M059J (cell line): Measurements from ENCODE around the gene SLC6A6. TPM values are rescaled to one million over a fixed set of nuclear protein-coding genes. Genes with fewer than 3 reads are reported as not detected.

ENCODE experiments used
- DNase-seq: peaks from one replicate; pipeline ENCODE4 v3.0.0-alpha.2; 2012; ENCODE audit warnings: low read depth
- total RNA-seq: library from RNA; depleted of rRNA; stranded (reverse); fragments of >200 nt; shearing (Covaris generic); gene quantifications from 2 replicates; pipeline ENCODE4 v1.2.3, GENCODE V29; 2014

Gene SLC6A6
- total RNA-seq, 1 experiment from 2014 or later, result 43.3 TPM

DNA sequence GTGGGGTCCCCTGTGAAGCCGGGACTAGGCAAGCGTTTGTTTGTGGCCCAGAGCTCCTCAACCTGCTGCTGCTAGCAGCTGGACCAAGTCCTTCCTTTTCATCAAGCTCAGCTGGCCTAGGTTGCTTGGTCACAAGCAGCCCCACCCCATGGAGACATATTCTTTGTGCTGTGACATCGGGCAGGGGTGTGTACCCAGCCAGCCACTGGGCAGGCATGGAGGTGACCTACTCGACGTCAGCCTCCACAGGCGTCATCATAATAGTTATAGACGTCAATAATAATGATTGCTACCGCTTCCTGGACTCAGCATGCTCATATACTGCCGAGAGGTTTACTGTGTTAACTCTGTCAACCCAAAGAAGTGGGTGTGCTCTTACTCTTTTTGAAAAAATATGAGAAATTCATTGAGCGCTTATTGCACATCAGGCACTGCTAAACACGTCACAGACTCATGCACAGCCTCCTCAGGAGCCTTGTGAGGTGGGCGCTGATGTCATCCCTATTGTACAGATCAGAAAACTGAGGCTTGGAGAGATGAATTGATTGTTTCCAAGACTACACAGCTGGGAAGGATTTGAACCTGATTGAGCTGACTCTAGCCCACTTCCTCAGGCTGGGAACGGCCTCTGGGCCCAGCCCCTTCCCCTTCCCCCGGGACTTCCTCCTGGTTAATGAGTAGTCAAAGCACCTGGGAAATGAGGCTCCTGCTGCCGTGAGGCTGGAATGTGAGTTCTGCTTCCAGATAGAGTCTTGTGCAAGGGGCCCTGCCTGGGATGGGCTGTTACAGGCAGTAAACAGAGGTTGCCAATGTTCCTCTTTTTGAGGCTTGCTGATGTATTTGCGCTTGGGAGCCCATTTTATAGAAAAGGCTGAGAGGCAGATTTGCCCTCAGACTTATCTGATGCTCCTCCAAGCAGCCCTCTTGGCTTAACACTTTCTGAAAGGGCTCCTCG, 16.2 kb downstream of the SLC6A6 start:
- DNase-seq, result no peak

DNA sequence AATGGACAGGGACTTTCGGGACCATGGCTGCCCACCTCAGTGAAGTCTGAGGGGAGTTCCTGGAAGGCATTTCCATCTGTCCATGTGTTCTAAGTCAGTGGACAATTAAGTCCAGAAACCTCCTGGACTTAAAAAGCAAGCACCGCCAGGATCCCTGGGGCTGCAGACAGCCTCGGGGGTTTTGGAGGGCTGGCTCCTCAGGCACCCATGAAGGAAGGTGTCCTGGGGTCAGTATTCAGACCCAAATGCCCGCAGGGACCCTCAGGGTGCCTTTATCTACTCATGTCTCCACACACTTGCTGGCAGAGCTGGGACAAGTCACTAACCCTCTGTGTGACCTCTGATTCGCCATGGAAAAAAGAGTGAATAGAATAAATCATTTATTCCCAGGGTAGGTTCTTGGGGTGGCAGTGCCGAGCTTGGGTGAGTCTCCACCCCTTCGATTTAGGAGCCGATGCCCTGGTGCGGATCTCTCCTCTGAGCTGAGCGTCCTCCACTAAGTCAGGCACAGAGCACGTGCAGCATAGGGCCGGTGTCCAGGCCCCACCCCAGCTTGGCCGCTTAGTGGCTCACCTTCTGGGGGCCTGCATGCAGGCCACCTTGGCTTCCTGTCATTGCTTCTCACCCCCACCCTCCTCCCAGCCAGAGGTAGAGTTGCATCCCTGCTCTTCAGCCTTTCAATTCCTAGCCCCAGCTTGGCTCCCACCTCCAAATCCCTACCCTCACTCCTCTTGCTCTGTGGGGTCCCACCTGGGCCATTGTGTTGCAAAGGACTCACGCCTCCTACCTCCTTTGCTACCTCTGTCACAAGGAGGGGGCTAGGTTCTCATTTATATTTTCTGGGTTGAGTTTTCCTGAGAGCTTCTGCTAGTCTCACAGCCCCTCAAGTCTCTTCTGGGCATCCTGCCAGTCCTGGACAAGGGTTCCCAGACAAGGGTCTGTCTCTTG, 19.9 kb downstream of the SLC6A6 start:
- no peak for DNase-seq

DNA sequence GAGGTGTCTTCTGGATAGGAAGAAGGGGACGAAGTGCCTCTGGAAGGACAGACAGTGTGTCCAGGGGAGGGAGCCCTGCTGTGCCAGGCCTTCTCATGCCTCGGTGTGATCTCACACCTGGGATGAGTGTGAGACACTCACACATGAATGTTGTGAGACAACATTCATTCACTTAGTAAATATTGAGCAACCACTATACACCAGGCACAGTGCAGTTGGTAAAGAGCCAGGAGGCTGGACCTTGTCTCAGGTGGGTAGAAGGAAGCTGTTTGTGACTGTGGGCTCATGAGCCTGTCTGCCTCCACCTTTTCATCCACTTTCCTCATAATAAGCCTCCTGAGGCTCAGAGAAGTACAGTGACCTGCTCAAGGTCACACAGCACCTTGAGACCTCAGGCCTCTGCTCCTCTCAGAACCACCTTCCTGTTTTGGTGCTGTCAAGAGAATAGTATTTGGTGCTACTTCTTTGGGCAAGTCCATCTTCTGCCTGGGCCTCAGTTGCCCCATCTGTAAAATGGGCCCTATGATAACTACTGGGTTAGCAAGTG, 20.9 kb downstream of the SLC6A6 start:
- no peak for DNase-seq

- DNase-seq, result no peak
Observed at GRCh38 chr3:14423963-14424362, 21.6 kb downstream of the SLC6A6 start.

GRCh38 chr3:14424711-14425580, 22.5 kb downstream of the SLC6A6 start:
- peak; percentile 86 for DNase-seq

DNA sequence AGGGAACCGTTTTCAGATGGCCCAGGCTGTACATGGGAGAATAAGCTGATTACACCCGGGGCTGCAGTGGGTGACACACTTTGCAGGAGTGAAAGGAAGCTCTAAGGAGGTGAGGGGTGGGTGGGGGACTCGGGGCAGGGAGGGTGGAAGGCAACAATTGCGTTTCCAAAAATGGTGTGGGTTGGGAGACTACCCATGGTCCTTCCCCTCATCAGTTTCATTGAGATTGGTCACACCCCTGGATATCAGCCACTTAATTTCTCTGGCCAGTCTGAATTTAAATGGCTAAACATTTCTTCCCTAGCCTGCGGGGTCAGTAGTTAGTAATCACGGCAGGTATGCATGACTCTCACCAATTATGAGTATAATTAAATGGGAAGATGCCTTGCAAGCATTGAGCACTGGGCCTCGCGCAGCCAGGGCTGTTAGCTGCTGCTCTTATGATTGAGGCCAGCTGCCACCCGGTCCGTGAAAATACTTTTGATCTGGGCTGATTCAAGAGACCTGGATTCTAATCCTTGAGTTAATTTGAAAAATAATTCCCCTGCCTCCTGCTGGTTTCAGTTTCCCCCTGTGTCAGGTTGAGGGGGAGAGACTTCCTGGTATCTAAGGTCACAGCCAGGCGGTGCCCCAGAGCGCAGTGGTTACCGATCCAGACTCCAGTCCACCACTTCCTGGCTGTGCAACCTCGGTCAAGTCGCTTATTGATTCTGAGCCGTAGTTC, 23.3 kb downstream of the SLC6A6 start:
- DNase-seq, result peak; percentile 88

- no peak for DNase-seq
Observed at GRCh38 chr3:14426305-14426620, 23.9 kb downstream of the SLC6A6 start.

DNA sequence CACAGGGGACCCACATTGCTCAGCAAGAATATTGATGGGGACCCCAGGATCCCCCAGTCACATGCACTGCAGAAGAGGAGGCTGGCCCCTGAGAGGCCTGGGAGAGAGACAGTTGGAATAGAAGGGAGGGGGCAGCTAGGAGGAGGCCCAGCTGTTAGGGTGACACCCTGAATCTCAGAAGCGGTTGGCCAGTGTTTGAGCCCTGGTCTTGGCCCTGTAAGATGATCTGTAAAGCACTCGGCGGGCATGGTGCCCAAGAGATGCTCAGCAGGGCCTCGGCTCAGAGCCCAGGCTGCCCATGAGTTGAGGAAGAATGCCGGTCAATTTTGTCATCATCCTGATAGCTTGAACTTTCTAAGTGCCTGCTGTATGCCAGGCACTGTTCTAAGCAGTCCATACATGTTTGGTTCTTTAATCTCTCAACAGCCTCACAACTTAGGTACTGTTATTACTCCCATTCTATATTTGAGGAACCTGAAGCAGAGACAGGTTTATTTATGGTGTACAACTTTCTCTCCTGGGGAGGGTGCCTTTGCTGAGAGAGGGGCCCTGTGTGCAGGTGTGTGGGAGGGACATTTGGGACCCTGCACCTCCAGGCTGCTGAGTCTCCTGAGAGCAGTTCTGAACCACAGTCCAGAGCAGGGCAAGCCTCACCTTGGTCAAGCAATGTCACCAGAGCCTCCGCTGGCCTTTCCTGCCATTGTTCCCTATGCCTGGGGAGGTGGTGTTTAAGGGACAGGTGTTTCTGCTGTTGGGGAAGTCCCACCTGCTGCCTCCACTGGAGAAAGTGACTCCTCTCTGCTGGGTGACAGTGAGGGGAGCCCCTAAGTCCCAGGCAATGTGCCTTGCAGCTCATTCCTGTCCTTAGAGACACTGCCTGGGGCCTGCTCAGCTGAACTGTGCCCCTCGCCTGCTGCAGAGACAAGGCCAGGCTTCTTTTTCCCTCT, 26.0 kb downstream of the SLC6A6 start:
- DNase-seq, result peak; percentile 70

- DNase-seq, result no peak
Observed at GRCh38 chr3:14429237-14429636, 26.8 kb downstream of the SLC6A6 start.

GRCh38 chr3:14429640-14430039, 27.2 kb downstream of the SLC6A6 start:
- no peak for DNase-seq

DNA sequence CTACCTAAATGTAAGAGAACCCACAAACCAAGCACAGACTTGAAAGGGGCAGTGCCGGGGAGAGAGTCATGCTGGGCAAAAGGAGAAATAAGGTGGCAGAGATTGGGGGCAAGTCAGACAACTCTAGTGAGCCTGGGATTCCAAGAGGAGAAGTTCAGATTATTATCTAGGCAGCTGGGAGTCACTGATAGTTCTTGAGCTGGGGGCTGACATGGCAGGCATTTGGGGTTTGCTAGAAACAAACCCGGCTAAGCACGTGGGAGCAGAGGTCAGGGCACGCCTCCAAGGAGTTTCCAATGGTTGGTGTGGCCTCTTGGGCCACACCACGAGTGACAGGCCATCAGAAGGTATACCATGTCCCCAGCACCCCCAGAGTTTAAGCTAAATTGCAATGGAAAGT, 27.6 kb downstream of the SLC6A6 start:
- no peak for DNase-seq

GRCh38 chr3:14430706-14431451, 28.5 kb downstream of the SLC6A6 start:
- DNase-seq, result no peak

- no peak for DNase-seq
Observed at GRCh38 chr3:14431452-14431916, 29.1 kb downstream of the SLC6A6 start.

- DNase-seq, result peak; percentile 93
Observed at GRCh38 chr3:14431917-14432834, 29.8 kb downstream of the SLC6A6 start.

DNA sequence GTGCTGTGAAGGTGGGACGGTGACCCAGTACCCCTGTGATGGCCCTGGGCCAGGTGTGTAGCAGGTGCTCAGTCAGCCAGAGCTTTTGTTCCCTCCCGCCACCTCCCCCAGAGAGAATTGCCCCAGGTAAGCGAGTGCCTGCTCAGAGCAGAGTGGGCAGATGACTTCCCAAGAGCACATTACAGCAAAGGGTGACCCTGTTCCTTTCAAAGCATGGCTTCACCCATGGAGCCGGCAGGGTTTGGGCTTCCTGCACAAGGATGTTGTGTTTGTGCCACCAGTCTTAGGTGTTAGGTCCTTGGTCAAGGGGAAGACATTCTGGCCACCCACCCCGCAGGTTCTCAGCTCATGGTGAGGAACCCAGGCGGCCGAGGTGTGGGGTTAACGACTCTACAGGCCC, 30.7 kb downstream of the SLC6A6 start:
- no peak for DNase-seq

DNA sequence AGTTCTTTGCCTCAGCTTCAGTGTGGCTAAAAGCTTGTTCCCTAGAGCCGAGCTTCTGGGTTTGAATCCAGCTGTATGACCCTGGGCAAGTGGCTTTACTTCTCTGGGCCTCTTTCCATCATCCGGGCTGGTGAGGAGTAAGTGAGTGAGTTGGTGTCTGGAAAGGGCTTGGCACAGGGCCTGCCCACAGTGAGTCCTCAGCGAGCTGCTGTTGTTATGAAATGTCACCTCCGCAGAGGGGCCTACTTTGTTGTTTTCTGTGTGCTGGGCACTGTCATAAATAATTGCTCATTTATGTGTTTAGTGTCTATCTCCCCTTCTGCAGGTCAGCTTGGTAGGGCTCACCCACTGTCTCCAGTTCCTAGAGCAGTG, 31.7 kb downstream of the SLC6A6 start:
- DNase-seq, result peak; percentile 77

GRCh38 chr3:14434498-14435151, 32.2 kb downstream of the SLC6A6 start:
- DNase-seq, result peak; percentile 51
